HCT116 (cell line): ENCODE data around the gene FAM216B.

Experiments used
- CEBPB ChIP-seq: IDR thresholded peaks from 2 replicates; pipeline ENCODE4 v1.6.1; 2012; ENCODE audit warnings: low read depth
- EZH2 ChIP-seq: fragments of 200-600 bp; sonication (generic); IDR thresholded peaks from 2 replicates; pipeline ENCODE4 v1.6.1; 2017; ENCODE audit warnings: antibody characterized with exemption, mixed run types
- POLR2A ChIP-seq: IDR thresholded peaks from 2 replicates; pipeline ENCODE4 v1.7.0; 2011; ENCODE audit warnings: borderline replicate concordance; ENCODE audit not compliant: insufficient read depth, insufficient read length; ENCODE audit errors: extremely low read depth
- POLR2AphosphoS5 ChIP-seq: IDR thresholded peaks from 2 replicates; pipeline ENCODE4 v1.6.1; 2011; ENCODE audit warnings: mild to moderate bottlenecking, low read depth, low read length, moderate library complexity
- SP1 ChIP-seq: IDR thresholded peaks from 2 replicates; pipeline ENCODE4 v1.6.1; 2012; ENCODE audit warnings: low read depth
- TCF7L2 ChIP-seq: IDR thresholded peaks from 2 replicates; pipeline ENCODE4 v1.7.0; 2011; ENCODE audit warnings: borderline replicate concordance, inconsistent platforms; ENCODE audit not compliant: insufficient read depth, insufficient read length; ENCODE audit errors: extremely low read depth
- TF ChIP-seq, protein P1 (sequence below), 3 experiments: fragments of 200-600 bp in 1 of 3; sonication (generic) in 1 of 3; IDR thresholded peaks in 2 of 3; conservative IDR thresholded peaks in 1 of 3; 2 replicates each; pipeline ENCODE4 v1.5.1; 2012 to 2017; ENCODE audit warnings: low read depth in 2 of 3, low read length in 2 of 3, antibody characterized with exemption in 1 of 3, borderline replicate concordance in 1 of 3, control low read depth in 1 of 3, mild to moderate bottlenecking in 1 of 3, mixed read lengths in 1 of 3, mixed run types in 1 of 3, moderate library complexity in 1 of 3; ENCODE audit not compliant: insufficient read depth in 1 of 3
- TF ChIP-seq, protein P2 (sequence below): IDR thresholded peaks from 2 replicates; pipeline ENCODE4 v1.6.1; 2012
- TF ChIP-seq, protein P3 (sequence below): IDR thresholded peaks from 2 replicates; pipeline ENCODE4 v1.6.1; 2012; ENCODE audit warnings: low read depth

DNA sequence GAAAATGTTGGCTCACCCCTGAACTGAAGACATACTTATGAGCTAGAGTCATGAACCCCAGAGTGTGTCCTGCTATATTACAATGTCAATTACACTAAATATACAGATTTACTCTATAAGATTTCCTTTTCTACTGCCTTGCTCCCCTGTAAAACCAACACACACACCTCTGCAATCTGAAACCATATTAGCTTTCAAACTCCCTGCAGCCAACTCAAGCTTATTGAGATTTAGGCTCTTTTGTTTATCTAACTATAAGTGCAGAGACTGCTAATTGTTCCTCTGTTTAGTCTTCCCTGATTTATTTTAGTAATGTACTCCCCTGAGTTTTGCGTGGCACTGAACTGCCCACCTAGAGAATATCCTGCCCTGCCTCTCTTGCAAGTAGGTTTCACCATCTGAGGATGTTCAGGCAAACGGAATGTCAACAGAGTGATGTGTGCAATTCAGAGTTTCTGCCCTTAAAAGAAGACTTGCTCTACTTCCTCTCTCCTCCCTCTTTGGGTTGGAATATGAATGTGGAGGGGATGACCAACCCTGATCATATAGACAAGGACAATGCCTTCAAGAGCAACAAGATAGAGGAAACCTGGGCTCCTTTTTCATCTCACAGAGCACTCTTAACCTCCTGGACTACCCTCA is 22.3 kb downstream of the FAM216B start:
- no peak for TF ChIP-seq POLR2A
- TF ChIP-seq, protein P1, sequence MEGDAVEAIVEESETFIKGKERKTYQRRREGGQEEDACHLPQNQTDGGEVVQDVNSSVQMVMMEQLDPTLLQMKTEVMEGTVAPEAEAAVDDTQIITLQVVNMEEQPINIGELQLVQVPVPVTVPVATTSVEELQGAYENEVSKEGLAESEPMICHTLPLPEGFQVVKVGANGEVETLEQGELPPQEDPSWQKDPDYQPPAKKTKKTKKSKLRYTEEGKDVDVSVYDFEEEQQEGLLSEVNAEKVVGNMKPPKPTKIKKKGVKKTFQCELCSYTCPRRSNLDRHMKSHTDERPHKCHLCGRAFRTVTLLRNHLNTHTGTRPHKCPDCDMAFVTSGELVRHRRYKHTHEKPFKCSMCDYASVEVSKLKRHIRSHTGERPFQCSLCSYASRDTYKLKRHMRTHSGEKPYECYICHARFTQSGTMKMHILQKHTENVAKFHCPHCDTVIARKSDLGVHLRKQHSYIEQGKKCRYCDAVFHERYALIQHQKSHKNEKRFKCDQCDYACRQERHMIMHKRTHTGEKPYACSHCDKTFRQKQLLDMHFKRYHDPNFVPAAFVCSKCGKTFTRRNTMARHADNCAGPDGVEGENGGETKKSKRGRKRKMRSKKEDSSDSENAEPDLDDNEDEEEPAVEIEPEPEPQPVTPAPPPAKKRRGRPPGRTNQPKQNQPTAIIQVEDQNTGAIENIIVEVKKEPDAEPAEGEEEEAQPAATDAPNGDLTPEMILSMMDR (IDR thresholded peaks at IDR 0.05 in 2 of 3, conservative IDR thresholded peaks at IDR 0.05 in 1 of 3; ENCODE audit: borderline replicate concordance in 1 of 3, insufficient read depth in 1 of 3, low read depth in 2 of 3, low read length in 2 of 3), result no peak
- TF ChIP-seq CEBPB, result no peak
- TF ChIP-seq EZH2, result no peak
- TF ChIP-seq, protein P2, sequence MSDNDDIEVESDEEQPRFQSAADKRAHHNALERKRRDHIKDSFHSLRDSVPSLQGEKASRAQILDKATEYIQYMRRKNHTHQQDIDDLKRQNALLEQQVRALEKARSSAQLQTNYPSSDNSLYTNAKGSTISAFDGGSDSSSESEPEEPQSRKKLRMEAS, result no peak
- TF ChIP-seq SP1, result no peak
- no peak for TF ChIP-seq POLR2AphosphoS5
- TF ChIP-seq, protein P3, sequence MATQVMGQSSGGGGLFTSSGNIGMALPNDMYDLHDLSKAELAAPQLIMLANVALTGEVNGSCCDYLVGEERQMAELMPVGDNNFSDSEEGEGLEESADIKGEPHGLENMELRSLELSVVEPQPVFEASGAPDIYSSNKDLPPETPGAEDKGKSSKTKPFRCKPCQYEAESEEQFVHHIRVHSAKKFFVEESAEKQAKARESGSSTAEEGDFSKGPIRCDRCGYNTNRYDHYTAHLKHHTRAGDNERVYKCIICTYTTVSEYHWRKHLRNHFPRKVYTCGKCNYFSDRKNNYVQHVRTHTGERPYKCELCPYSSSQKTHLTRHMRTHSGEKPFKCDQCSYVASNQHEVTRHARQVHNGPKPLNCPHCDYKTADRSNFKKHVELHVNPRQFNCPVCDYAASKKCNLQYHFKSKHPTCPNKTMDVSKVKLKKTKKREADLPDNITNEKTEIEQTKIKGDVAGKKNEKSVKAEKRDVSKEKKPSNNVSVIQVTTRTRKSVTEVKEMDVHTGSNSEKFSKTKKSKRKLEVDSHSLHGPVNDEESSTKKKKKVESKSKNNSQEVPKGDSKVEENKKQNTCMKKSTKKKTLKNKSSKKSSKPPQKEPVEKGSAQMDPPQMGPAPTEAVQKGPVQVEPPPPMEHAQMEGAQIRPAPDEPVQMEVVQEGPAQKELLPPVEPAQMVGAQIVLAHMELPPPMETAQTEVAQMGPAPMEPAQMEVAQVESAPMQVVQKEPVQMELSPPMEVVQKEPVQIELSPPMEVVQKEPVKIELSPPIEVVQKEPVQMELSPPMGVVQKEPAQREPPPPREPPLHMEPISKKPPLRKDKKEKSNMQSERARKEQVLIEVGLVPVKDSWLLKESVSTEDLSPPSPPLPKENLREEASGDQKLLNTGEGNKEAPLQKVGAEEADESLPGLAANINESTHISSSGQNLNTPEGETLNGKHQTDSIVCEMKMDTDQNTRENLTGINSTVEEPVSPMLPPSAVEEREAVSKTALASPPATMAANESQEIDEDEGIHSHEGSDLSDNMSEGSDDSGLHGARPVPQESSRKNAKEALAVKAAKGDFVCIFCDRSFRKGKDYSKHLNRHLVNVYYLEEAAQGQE, result no peak
- no peak for TF ChIP-seq TCF7L2
